Pancreas (tissue), 10 donors: Measurements from ENCODE around the gene STEAP1. TPM values are rescaled to one million over a fixed set of nuclear protein-coding genes. Genes with fewer than 3 reads are reported as not detected.
A peak's percentile ranks its signal among the peaks of the same experiment; 100 is the strongest.

Experiments
- ATAC-seq, 4 donors: fragments of 200-7000 bp; cut with Tn5 transposase; one replicate each; pipeline versions ENCODE4 v1.8.0 to v1.9.1; 2020; ENCODE audit warnings: mild to moderate bottlenecking in 4 of 4, moderate library complexity in 4 of 4
- DNase-seq, 6 donors: peaks; one replicate each; pipeline ENCODE4 v3.0.0-alpha.2; 2020
- FAIRE-seq: peaks from 2 replicates; lab custom pipeline; 2012; peaks lifted over from hg19 to GRCh38; lab: Jason Lieb, UNC
- H3K27ac ChIP-seq, 4 donors: fragments of 200-600 bp; sonication (generic); 1 replicate in 3 of 4; 2 replicates in 1 of 4; pipeline versions ENCODE4 v1.5.0 to v1.8.0; 2020
- H3K27me3 ChIP-seq, 4 donors: fragments of 200-600 bp; one replicate each; pipeline ENCODE4 v1.8.0; 2021
- H3K36me3 ChIP-seq, 3 donors: fragments of 200-600 bp; sonication (generic) in 1 of 3; one replicate each; pipeline versions ENCODE4 v1.5.0 to v1.8.0; 2020 to 2021
- H3K4me1 ChIP-seq, 3 donors: fragments of 200-600 bp; one replicate each; pipeline ENCODE4 v1.8.0; 2021
- H3K4me3 ChIP-seq, 4 donors: fragments of 200-600 bp; sonication (generic) in 2 of 4; one replicate each; pipeline versions ENCODE4 v1.5.0 to v1.8.0; 2020 to 2021
- H3K9me3 ChIP-seq, 4 donors: fragments of 200-600 bp; one replicate each; pipeline ENCODE4 v1.8.0; 2021
- CTCF ChIP-seq, 4 donors: fragments of 200-600 bp; sonication (generic) in 3 of 4; IDR thresholded peaks; one replicate each; pipeline versions ENCODE4 v1.5.0 to v1.8.0; 2021; ENCODE audit warnings: antibody characterized with exemption in 4 of 4
- WGBS, 2 donors: extraction: QIAGEN DNeasy Blood & Tissue Kit; methylation state at CpG; one replicate each; pipeline ENCODE4 v1.1.7; 2013; 5-methylcytosine and 5-hydroxymethylcytosine counted together
- intact Hi-C, 3 donors: fragments of 100-400 bp; cut with DNase I; formaldehyde crosslinking; loops; one replicate each; pipeline versions ENCODE4 v1.11.1 to v1.14.2; 2022
- polyA plus RNA-seq, 2 donors: library from polyadenylated mRNA; stranded (reverse); fragments of 200-250 nt; gene quantifications; one replicate each; pipeline ENCODE4 v1.2.3, GENCODE V29; 2013
- total RNA-seq, 6 donors: library from RNA; stranded (reverse); fragmentation: NEBNext Ultra II Directional in 4 of 6; extraction: Animal tissue kit (Norgen Biotek cat#: 25700) in 4 of 6; gene quantifications; one replicate each; pipeline versions ENCODE4 v1.2.1 to v1.2.4, GENCODE V29; 2021 to 2023
- donor health status: healthy with polysubstance abuse.
- donor health status: DM: no; HTN: no; CAD: no; lungs with moderate emphysema.
- donor health status: DM: no; HTN: no; CAD: no.
- donor health status: control.
- donor health status: control.
- donor health status: Bipolar disorder and iron deficiency.
- donor health status: DM: yes; HTN: yes; CAD: no.
- donor health status: DM: no; HTN: no; CAD: no.
- donor health status: DM: no; HTN: no; CAD: no.
- donor health status: DM: yes; HTN: yes; CAD: no.

The STEAP1 gene
- total and polyA plus RNA-seq, 8 donors = 1.1 to 8.3 (median 2.8) TPM

DNA sequence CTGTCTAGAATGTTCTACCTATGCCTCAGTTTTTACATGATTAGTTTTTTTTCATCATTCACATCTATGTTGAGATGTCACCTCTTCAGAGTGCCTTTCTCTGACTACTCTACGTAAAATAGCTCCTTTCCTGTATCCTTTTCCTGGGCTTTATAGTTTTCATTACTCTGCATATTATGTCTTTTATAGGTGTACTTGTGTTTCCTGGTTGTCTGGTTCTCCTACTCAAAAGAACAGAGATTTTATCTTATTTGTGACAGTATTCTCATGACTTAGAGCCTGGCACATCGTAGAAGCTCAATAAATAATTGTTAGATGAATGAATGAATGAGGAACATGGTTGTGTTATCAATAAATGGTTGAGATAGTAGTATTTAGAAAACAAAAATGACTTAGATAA lies 17.9 kb downstream of the STEAP1 start:
- Histone ChIP-seq H3K27ac (no peak overlapping the region), H3K4me3 (no peak overlapping the region), H3K36me3 (no peaks in the 10 kb centered on the region), H3K4me1 (peaks cover 0 to 7% (median 0%) of the 10 kb centered on the region in 3 donors), H3K27me3 (no peaks in the 10 kb centered on the region), H3K9me3 (no peaks in the 10 kb centered on the region)
- intact Hi-C loops = no loop called here
- TF ChIP-seq CTCF (IDR thresholded peaks at IDR 0.05) = no peak
- ATAC-seq (no peak), FAIRE-seq (no peak), DNase-seq (no peak)
- WGBS, 2 donors = 79 to 84% methylated on average over 2 of the region's 2 CpGs

DNA sequence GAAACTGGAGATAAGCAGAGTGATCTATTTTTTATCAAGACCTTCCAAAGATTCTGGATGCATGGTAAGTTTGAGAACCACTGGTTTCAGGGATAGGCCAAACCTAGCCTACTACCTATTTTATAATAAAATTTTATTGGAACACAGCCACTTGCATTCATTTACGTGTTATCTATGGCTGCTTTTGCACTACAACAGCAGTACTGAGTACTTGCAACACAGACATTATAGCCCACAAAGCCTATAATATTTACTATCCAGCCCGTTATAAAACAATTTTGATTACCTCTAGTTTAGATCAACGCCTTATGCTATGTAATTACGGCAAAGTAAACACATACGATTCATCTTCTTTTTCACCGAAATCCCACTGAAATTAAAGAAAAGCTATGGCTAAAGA lies 18.4 kb downstream of the STEAP1 start:
- ATAC-seq = no peak
- Histone ChIP-seq H3K4me1 (peaks cover 0 to 7% (median 0%) of the 10 kb centered on the region in 3 donors), H3K9me3 (no peaks in the 10 kb centered on the region), H3K36me3 (no peaks in the 10 kb centered on the region), H3K27ac (peak overlapping the region in 2 of 4 donors; percentile 4 to 59), H3K27me3 (no peaks in the 10 kb centered on the region), H3K4me3 (no peak overlapping the region)
- WGBS, 2 donors = 57 to 90% methylated on average over 6 of the region's 6 CpGs
- no peak for FAIRE-seq
- TF ChIP-seq CTCF (IDR thresholded peaks at IDR 0.05) = no peak
- DNase-seq = no peak
- intact Hi-C loops = no loop called here

- no peak overlapping the region for H3K4me3 ChIP-seq
- 54 to 65% methylated on average over 4 of the region's 4 CpGs for WGBS, 2 donors
- no peak for DNase-seq
- no peak for FAIRE-seq
- H3K36me3 ChIP-seq = no peaks in the 10 kb centered on the region
- intact Hi-C loops = no loop called here
- H3K9me3 ChIP-seq = no peaks in the 10 kb centered on the region
- peak in 3 of 4 donors; percentile 76 to 89 (median 83) for ATAC-seq
- peak overlapping the region in 2 of 4 donors; percentile 4 to 59 for H3K27ac ChIP-seq
- H3K27me3 ChIP-seq = no peaks in the 10 kb centered on the region
- H3K4me1 ChIP-seq = peaks cover 0 to 7% (median 0%) of the 10 kb centered on the region in 3 donors
- TF ChIP-seq CTCF (IDR thresholded peaks at IDR 0.05) = no peak
These were observed 19.0 kb downstream of the STEAP1 start for GRCh38 chr7:90173127-90173844.

DNA sequence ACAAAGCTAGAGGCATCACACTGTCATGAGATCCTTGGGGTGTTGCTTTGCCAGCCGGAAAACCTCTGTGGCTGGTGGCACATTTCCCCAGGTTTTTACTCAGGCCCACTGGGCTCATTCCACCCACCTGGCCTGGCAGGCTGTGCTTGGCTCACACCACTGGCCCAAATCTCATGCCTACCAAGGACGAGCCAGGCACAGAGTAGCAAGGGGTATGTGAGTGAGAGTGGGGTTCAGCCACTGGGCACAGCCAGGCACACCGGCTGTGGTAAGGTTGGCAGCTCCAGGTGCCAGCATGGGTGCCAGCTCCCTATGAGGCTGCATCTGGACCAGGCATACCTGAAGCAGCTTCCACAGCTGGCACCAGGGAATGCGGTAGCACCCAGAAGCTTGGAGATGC lies 21.4 kb downstream of the STEAP1 start:
- no peak for TF ChIP-seq CTCF (IDR thresholded peaks at IDR 0.05)
- ATAC-seq = no peak

GRCh38 chr7:90176195-90176594 lies 21.9 kb downstream of the STEAP1 start:
- Histone ChIP-seq H3K36me3 (no peaks in the 10 kb centered on the region), H3K27me3 (no peaks in the 10 kb centered on the region), H3K4me3 (no peak overlapping the region), H3K27ac (no peak overlapping the region), H3K4me1 (peaks cover 0 to 21% (median 7%) of the 10 kb centered on the region in 3 donors), H3K9me3 (no peaks in the 10 kb centered on the region)
- 94% methylated on average over 1 of the region's 1 CpG for WGBS, 2 donors
- DNase-seq (no peak), ATAC-seq (no peak), FAIRE-seq (no peak)
- intact Hi-C loops = no loop called here
- no peak for TF ChIP-seq CTCF (IDR thresholded peaks at IDR 0.05)

More for the DNA sequence above, 21.4 kb downstream of the STEAP1 start:
- WGBS, 2 donors = 74 to 92% methylated on average over 4 of the region's 4 CpGs
- Histone ChIP-seq H3K9me3 (no peaks in the 10 kb centered on the region), H3K27ac (no peak overlapping the region), H3K4me1 (peaks cover 0 to 19% (median 7%) of the 10 kb centered on the region in 3 donors), H3K36me3 (no peaks in the 10 kb centered on the region), H3K4me3 (no peak overlapping the region), H3K27me3 (no peaks in the 10 kb centered on the region)
- FAIRE-seq (no peak), DNase-seq (peak in 1 of 6 donors; percentile 35)
- intact Hi-C loops = no loop called here
